ENCODE results near the gene HUWE1.

GRCh38 chrX:53622431-53622830 lies 64.1 kb downstream of the HUWE1 start:
- no peak for TF ChIP-seq CTCF (IDR thresholded peaks at IDR 0.05)
- no peak for TF ChIP-seq POLR2A (IDR thresholded peaks at IDR 0.05)

Data from adrenal gland (tissue), 5 donors.